ENCODE results near the gene ASNSD1. TPM values are rescaled to one million over a fixed set of nuclear protein-coding genes. Genes with fewer than 3 reads are reported as not detected.

ASNSD1 gene
- total and polyA plus RNA-seq, 2 of the 13 experiments (the other 11 are each of a cell fraction or from before 2014, with no cell fraction given), result 35.1 to 96.6 TPM

DNA sequence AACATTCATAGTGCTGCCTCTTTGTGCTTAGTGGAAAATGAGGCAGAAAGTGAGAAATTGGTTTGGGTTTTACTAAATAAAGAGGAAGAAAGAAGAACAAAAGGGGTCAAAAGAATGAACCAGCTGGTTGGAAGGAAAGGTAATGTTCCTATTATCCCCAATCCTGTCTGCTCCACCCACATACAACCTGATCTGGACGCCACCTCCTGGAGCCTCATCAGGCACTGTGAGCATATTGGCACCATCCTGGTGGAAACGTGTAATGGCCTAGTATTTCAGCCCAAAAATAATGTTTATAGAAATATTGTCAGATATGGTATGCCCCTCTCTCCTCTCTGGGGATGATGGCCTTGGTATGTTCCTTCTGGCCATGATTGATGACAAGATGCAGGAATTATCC, 35.6 kb upstream of the ASNSD1 start:
- H3K9me3 ChIP-seq (ENCODE audit: low read length), result no peaks in the 10 kb centered on the region
- BruUV-seq (replicated peaks), result no TSS peak
- DNase-seq (ENCODE audit: low spot score), result no peak
- H3K4me1 ChIP-seq (ENCODE audit: insufficient read depth, low read length), result peaks cover 12% of the 10 kb centered on the region
- CTCF ChIA-PET (ENCODE audit: low intra/inter-chr PET ratio, low total read pairs), result interaction anchor here (0.6 kb wide), 1 partner anchor 188 kb away, joined by 6 read pairs; no protein-coding TSS in a partner anchor
- H3K4me2 ChIP-seq (ENCODE audit: low read depth, low read length), result no peak overlapping the region
- intact Hi-C loops (cut with micrococcal nuclease; ENCODE audit: unreplicated experiment) (loop anchor here (2.0 kb wide), 1 partner anchor 45 kb away; the partner anchor contains the start of gene SLC40A1), in situ Hi-C loops (cut with HindIII; ENCODE audit: extremely low pct_ligation_motif_present, low pct_unique_long_range_greater_than_20kb) (no loop called here)
- H3K27me3 ChIP-seq (ENCODE audit: control insufficient read depth in 1 of 2, insufficient read depth in 2 of 2, low read length in 2 of 2), result no peaks in the 10 kb centered on the region
- H3K4me3 ChIP-seq (replicated peaks in 1 of 3; ENCODE audit: insufficient read depth in 1 of 3, low read depth in 2 of 3, low read length in 3 of 3), result no peak overlapping the region
- POLR2A ChIA-PET, result interaction anchor here (1.1 to 1.5 kb wide), 2 partner anchors 45 to 103 kb away, joined by 3 to 8 read pairs; partner anchors contain the start of gene SLC40A1
- H3K79me2 ChIP-seq (ENCODE audit: insufficient read depth, low read length), result no peaks in the 10 kb centered on the region
- no peak overlapping the region for H2AFZ ChIP-seq (ENCODE audit: low read length)
- H3K36me3 ChIP-seq (replicated peaks in 1 of 2; ENCODE audit: control insufficient read depth in 1 of 2, insufficient read depth in 2 of 2, low read length in 2 of 2), result no peaks in the 10 kb centered on the region
- no peak overlapping the region for H3K27ac ChIP-seq (ENCODE audit: extremely low read length, insufficient read depth, low read length)
- H4K20me1 ChIP-seq (ENCODE audit: insufficient read depth, low read length), result no peaks in the 10 kb centered on the region
- no peak overlapping the region for H3K9ac ChIP-seq (ENCODE audit: insufficient read depth, low read depth, low read length)
- WGBS (ENCODE audit: low lambda C conversion rate), result 23% methylated on average over 2 of the region's 2 CpGs
- no peak for FAIRE-seq
- peak; percentile 74 for ATAC-seq
- TF ChIP-seq, protein P1, sequence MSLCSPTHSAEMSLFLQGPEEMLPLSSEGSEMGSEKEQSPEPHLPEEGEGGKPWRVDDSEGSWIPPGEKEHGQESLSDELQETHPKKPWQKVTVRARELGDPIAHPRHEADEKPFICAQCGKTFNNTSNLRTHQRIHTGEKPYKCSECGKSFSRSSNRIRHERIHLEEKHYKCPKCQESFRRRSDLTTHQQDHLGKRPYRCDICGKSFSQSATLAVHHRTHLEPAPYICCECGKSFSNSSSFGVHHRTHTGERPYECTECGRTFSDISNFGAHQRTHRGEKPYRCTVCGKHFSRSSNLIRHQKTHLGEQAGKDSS (CRISPR knock-in tag; IDR thresholded peaks at IDR 0.05; ENCODE audit: borderline replicate concordance, low read depth), result no peak
- no peak for TF ChIP-seq ZNF180 (CRISPR knock-in tag; IDR thresholded peaks at IDR 0.05; ENCODE audit: borderline replicate concordance, low read depth)
- no peak for TF ChIP-seq ZNF33A (CRISPR knock-in tag; IDR thresholded peaks at IDR 0.05; ENCODE audit: borderline replicate concordance)
- no peak for TF ChIP-seq KLF9 (CRISPR knock-in tag; IDR thresholded peaks at IDR 0.05; ENCODE audit: low read depth)
- peak; percentile 53 for TF ChIP-seq STAG1 (CRISPR knock-in tag; IDR thresholded peaks at IDR 0.05)
- TF ChIP-seq, protein P2, sequence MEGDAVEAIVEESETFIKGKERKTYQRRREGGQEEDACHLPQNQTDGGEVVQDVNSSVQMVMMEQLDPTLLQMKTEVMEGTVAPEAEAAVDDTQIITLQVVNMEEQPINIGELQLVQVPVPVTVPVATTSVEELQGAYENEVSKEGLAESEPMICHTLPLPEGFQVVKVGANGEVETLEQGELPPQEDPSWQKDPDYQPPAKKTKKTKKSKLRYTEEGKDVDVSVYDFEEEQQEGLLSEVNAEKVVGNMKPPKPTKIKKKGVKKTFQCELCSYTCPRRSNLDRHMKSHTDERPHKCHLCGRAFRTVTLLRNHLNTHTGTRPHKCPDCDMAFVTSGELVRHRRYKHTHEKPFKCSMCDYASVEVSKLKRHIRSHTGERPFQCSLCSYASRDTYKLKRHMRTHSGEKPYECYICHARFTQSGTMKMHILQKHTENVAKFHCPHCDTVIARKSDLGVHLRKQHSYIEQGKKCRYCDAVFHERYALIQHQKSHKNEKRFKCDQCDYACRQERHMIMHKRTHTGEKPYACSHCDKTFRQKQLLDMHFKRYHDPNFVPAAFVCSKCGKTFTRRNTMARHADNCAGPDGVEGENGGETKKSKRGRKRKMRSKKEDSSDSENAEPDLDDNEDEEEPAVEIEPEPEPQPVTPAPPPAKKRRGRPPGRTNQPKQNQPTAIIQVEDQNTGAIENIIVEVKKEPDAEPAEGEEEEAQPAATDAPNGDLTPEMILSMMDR (CRISPR knock-in tag; IDR thresholded peaks at IDR 0.05), result peak; percentile 20; the same call in 1 of the 2 replicates
- TF ChIP-seq, protein P3, sequence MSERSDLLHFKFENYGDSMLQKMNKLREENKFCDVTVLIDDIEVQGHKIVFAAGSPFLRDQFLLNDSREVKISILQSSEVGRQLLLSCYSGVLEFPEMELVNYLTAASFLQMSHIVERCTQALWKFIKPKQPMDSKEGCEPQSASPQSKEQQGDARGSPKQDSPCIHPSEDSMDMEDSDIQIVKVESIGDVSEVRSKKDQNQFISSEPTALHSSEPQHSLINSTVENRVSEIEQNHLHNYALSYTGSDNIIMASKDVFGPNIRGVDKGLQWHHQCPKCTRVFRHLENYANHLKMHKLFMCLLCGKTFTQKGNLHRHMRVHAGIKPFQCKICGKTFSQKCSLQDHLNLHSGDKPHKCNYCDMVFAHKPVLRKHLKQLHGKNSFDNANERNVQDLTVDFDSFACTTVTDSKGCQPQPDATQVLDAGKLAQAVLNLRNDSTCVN (CRISPR knock-in tag; IDR thresholded peaks at IDR 0.05; ENCODE audit: borderline replicate concordance), result no peak

Data from HepG2 (cell line).